ENCODE data around the gene ZNFX1.

ZNFX1 gene

GRCh38 chr20:49285813-49286494 is 8.1 kb upstream of the ZNFX1 start:
- Mint-ChIP-seq H3K4me3 (peak overlapping the region; percentile 98), H3K36me3 (peaks cover 90% of the 10 kb centered on the region), H3K27ac (peak overlapping the region; percentile 92), H3K9me3 (ENCODE audit: low read depth) (peaks cover 22% of the 10 kb centered on the region), H3K27me3 (no peaks in the 10 kb centered on the region), H3K4me1 (ENCODE audit: low read depth) (peaks cover 76% of the 10 kb centered on the region)

GRCh38 chr20:49285233-49285668 is 7.4 kb upstream of the ZNFX1 start:
- Mint-ChIP-seq H3K36me3 (peaks cover 92% of the 10 kb centered on the region), H3K27me3 (no peaks in the 10 kb centered on the region), H3K9me3 (ENCODE audit: low read depth) (peaks cover 22% of the 10 kb centered on the region), H3K27ac (peak overlapping the region; percentile 77), H3K4me1 (ENCODE audit: low read depth) (peaks cover 80% of the 10 kb centered on the region), H3K4me3 (peak overlapping the region; percentile 98)

GRCh38 chr20:49284818-49285217 is 7.0 kb upstream of the ZNFX1 start:
- peak overlapping the region; percentile 77 for H3K27ac Mint-ChIP-seq
- H3K9me3 Mint-ChIP-seq (ENCODE audit: low read depth) = peaks cover 22% of the 10 kb centered on the region
- peak overlapping the region; percentile 98 for H3K4me3 Mint-ChIP-seq
- peaks cover 92% of the 10 kb centered on the region for H3K36me3 Mint-ChIP-seq
- peaks cover 84% of the 10 kb centered on the region for H3K4me1 Mint-ChIP-seq (ENCODE audit: low read depth)
- no peaks in the 10 kb centered on the region for H3K27me3 Mint-ChIP-seq

GRCh38 chr20:49283703-49284625 is 6.1 kb upstream of the ZNFX1 start:
- H3K9me3 Mint-ChIP-seq (ENCODE audit: low read depth) = peaks cover 22% of the 10 kb centered on the region
- peaks cover 93% of the 10 kb centered on the region for H3K36me3 Mint-ChIP-seq
- H3K27ac Mint-ChIP-seq = peak overlapping the region; percentile 99
- H3K27me3 Mint-ChIP-seq = no peaks in the 10 kb centered on the region
- H3K4me1 Mint-ChIP-seq (ENCODE audit: low read depth) = peaks cover 81% of the 10 kb centered on the region
- H3K4me3 Mint-ChIP-seq = peak overlapping the region; percentile 98

- H3K4me3 Mint-ChIP-seq = peak overlapping the region; percentile 98
Measured at GRCh38 chr20:49283176-49283702, 5.4 kb upstream of the ZNFX1 start.

GRCh38 chr20:49282584-49283171 is 4.8 kb upstream of the ZNFX1 start:
- Mint-ChIP-seq H3K27me3 (no peaks in the 10 kb centered on the region), H3K4me1 (ENCODE audit: low read depth) (peaks cover 75% of the 10 kb centered on the region), H3K27ac (peak overlapping the region; percentile 99), H3K9me3 (ENCODE audit: low read depth) (peaks cover 21% of the 10 kb centered on the region), H3K4me3 (peak overlapping the region; percentile 98), H3K36me3 (peaks cover 88% of the 10 kb centered on the region)

More at GRCh38 chr20:49283176-49283702, 5.4 kb upstream of the ZNFX1 start:
- Mint-ChIP-seq H3K36me3 (peaks cover 93% of the 10 kb centered on the region), H3K27ac (peak overlapping the region; percentile 99), H3K27me3 (no peaks in the 10 kb centered on the region), H3K9me3 (ENCODE audit: low read depth) (peaks cover 22% of the 10 kb centered on the region), H3K4me1 (ENCODE audit: low read depth) (peaks cover 79% of the 10 kb centered on the region)

- Mint-ChIP-seq H3K4me3 (peak overlapping the region; percentile 98), H3K9me3 (ENCODE audit: low read depth) (peaks cover 14% of the 10 kb centered on the region), H3K27me3 (no peaks in the 10 kb centered on the region), H3K36me3 (peaks cover 81% of the 10 kb centered on the region), H3K27ac (peak overlapping the region; percentile 99), H3K4me1 (ENCODE audit: low read depth) (peaks cover 68% of the 10 kb centered on the region)
Measured at GRCh38 chr20:49281913-49282467, 4.1 kb upstream of the ZNFX1 start.

- peaks cover 63% of the 10 kb centered on the region for H3K4me1 Mint-ChIP-seq (ENCODE audit: low read depth)
- peak overlapping the region; percentile 98 for H3K4me3 Mint-ChIP-seq
- peak overlapping the region; percentile 99 for H3K27ac Mint-ChIP-seq
- no peaks in the 10 kb centered on the region for H3K27me3 Mint-ChIP-seq
- H3K36me3 Mint-ChIP-seq = peaks cover 79% of the 10 kb centered on the region
- H3K9me3 Mint-ChIP-seq (ENCODE audit: low read depth) = peaks cover 11% of the 10 kb centered on the region
Measured at GRCh38 chr20:49281059-49281912, 3.4 kb upstream of the ZNFX1 start.

GRCh38 chr20:49280463-49281058 is 2.7 kb upstream of the ZNFX1 start:
- peaks cover 63% of the 10 kb centered on the region for H3K4me1 Mint-ChIP-seq (ENCODE audit: low read depth)
- peak overlapping the region; percentile 98 for H3K4me3 Mint-ChIP-seq
- H3K27ac Mint-ChIP-seq = peak overlapping the region; percentile 99
- no peaks in the 10 kb centered on the region for H3K27me3 Mint-ChIP-seq
- H3K36me3 Mint-ChIP-seq = peaks cover 75% of the 10 kb centered on the region
- H3K9me3 Mint-ChIP-seq (ENCODE audit: low read depth) = peaks cover 11% of the 10 kb centered on the region

GRCh38 chr20:49279677-49280462 is 2.0 kb upstream of the ZNFX1 start:
- Mint-ChIP-seq H3K9me3 (ENCODE audit: low read depth) (peaks cover 11% of the 10 kb centered on the region), H3K4me3 (peak overlapping the region; percentile 98), H3K27ac (peak overlapping the region; percentile 99), H3K4me1 (ENCODE audit: low read depth) (peaks cover 64% of the 10 kb centered on the region), H3K27me3 (no peaks in the 10 kb centered on the region), H3K36me3 (peaks cover 73% of the 10 kb centered on the region)

GRCh38 chr20:49278818-49279676 is 1.2 kb upstream of the ZNFX1 start:
- Mint-ChIP-seq H3K9me3 (ENCODE audit: low read depth) (peaks cover 11% of the 10 kb centered on the region), H3K36me3 (peaks cover 67% of the 10 kb centered on the region), H3K4me1 (ENCODE audit: low read depth) (peaks cover 58% of the 10 kb centered on the region), H3K27me3 (no peaks in the 10 kb centered on the region), H3K27ac (peak overlapping the region; percentile 99), H3K4me3 (peak overlapping the region; percentile 98)

- Mint-ChIP-seq H3K9me3 (ENCODE audit: low read depth) (peaks cover 11% of the 10 kb centered on the region), H3K27me3 (no peaks in the 10 kb centered on the region), H3K4me3 (peak overlapping the region; percentile 99), H3K36me3 (peaks cover 55% of the 10 kb centered on the region), H3K27ac (peak overlapping the region; percentile 100), H3K4me1 (ENCODE audit: low read depth) (peaks cover 51% of the 10 kb centered on the region)
Measured at GRCh38 chr20:49277786-49278035, 146 bp downstream of the ZNFX1 start.
